ES-I3 (cell line): ENCODE results near the gene SESN2.

Source experiments
- H3K36me3 ChIP-seq: 2 replicates; pipeline ENCODE4 v1.6.1; 2013; ENCODE audit warnings: mild to moderate bottlenecking, low read length, control low read depth, moderate library complexity; ENCODE audit not compliant: insufficient read depth
- H3K4me1 ChIP-seq: 2 replicates; pipeline ENCODE4 v1.6.1; 2013; ENCODE audit warnings: mild to moderate bottlenecking, control low read depth, low read length; ENCODE audit not compliant: insufficient read depth
- H3K9ac ChIP-seq: 2 replicates; pipeline ENCODE4 v1.6.1; 2013; ENCODE audit warnings: low read depth, mild to moderate bottlenecking, low read length, moderate library complexity
- H3K9me3 ChIP-seq: 2 replicates; pipeline ENCODE4 v1.6.1; 2013; ENCODE audit warnings: mild to moderate bottlenecking, low read length, moderate library complexity; ENCODE audit not compliant: control insufficient read depth, insufficient read depth

The SESN2 gene

GRCh38 chr1:28264897-28265296 lies 5.6 kb downstream of the SESN2 start:
- H3K9ac ChIP-seq = no peak overlapping the region; the same call in 1 of the 2 replicates
- H3K4me1 ChIP-seq = peaks cover 39% of the 10 kb centered on the region
- H3K9me3 ChIP-seq = no peaks in the 10 kb centered on the region
- H3K36me3 ChIP-seq = peaks cover 7% of the 10 kb centered on the region; the same call in 1 of the 2 replicates

GRCh38 chr1:28265577-28265976 lies 6.3 kb downstream of the SESN2 start:
- no peak overlapping the region for H3K9ac ChIP-seq
- peaks cover 11% of the 10 kb centered on the region for H3K36me3 ChIP-seq
- peaks cover 39% of the 10 kb centered on the region for H3K4me1 ChIP-seq
- H3K9me3 ChIP-seq = no peaks in the 10 kb centered on the region

- Histone ChIP-seq H3K9ac (no peak overlapping the region), H3K36me3 (peaks cover 15% of the 10 kb centered on the region), H3K9me3 (no peaks in the 10 kb centered on the region), H3K4me1 (peaks cover 35% of the 10 kb centered on the region)
Observed at GRCh38 chr1:28266920-28267322, 7.6 kb downstream of the SESN2 start.

GRCh38 chr1:28267633-28268032 lies 8.3 kb downstream of the SESN2 start:
- peaks cover 22% of the 10 kb centered on the region for H3K36me3 ChIP-seq

GRCh38 chr1:28269529-28269928 lies 10.2 kb downstream of the SESN2 start:
- H3K4me1 ChIP-seq = peaks cover 15% of the 10 kb centered on the region
- no peak overlapping the region for H3K9ac ChIP-seq
- no peaks in the 10 kb centered on the region for H3K9me3 ChIP-seq
- peaks cover 34% of the 10 kb centered on the region for H3K36me3 ChIP-seq

More at GRCh38 chr1:28267633-28268032, 8.3 kb downstream of the SESN2 start:
- Histone ChIP-seq H3K4me1 (peaks cover 34% of the 10 kb centered on the region), H3K9ac (no peak overlapping the region), H3K9me3 (no peaks in the 10 kb centered on the region)

- H3K36me3 ChIP-seq = peaks cover 50% of the 10 kb centered on the region
- no peaks in the 10 kb centered on the region for H3K9me3 ChIP-seq
- H3K4me1 ChIP-seq = no peaks in the 10 kb centered on the region
- H3K9ac ChIP-seq = no peak overlapping the region
Observed at GRCh38 chr1:28272215-28272852, 13.0 kb downstream of the SESN2 start.

- H3K9ac ChIP-seq = no peak overlapping the region
- H3K36me3 ChIP-seq = peaks cover 57% of the 10 kb centered on the region
- no peaks in the 10 kb centered on the region for H3K9me3 ChIP-seq
- no peaks in the 10 kb centered on the region for H3K4me1 ChIP-seq
Observed at GRCh38 chr1:28273216-28273860, 14.0 kb downstream of the SESN2 start.

- Histone ChIP-seq H3K4me1 (no peaks in the 10 kb centered on the region), H3K9ac (no peak overlapping the region), H3K9me3 (no peaks in the 10 kb centered on the region), H3K36me3 (peaks cover 57% of the 10 kb centered on the region)
Observed at GRCh38 chr1:28278763-28279162, 19.4 kb downstream of the SESN2 start.

GRCh38 chr1:28279721-28280120 lies 20.4 kb downstream of the SESN2 start:
- Histone ChIP-seq H3K36me3 (peaks cover 48% of the 10 kb centered on the region), H3K9me3 (no peaks in the 10 kb centered on the region), H3K9ac (no peak overlapping the region), H3K4me1 (no peaks in the 10 kb centered on the region)

- H3K36me3 ChIP-seq = peaks cover 44% of the 10 kb centered on the region
- H3K9me3 ChIP-seq = no peaks in the 10 kb centered on the region
- H3K9ac ChIP-seq = no peak overlapping the region
Observed at GRCh38 chr1:28280501-28280900, 21.2 kb downstream of the SESN2 start.

GRCh38 chr1:28280977-28281381 lies 21.7 kb downstream of the SESN2 start:
- Histone ChIP-seq H3K4me1 (no peaks in the 10 kb centered on the region), H3K9me3 (no peaks in the 10 kb centered on the region), H3K36me3 (peaks cover 43% of the 10 kb centered on the region), H3K9ac (no peak overlapping the region)

More at GRCh38 chr1:28280501-28280900, 21.2 kb downstream of the SESN2 start:
- H3K4me1 ChIP-seq = no peaks in the 10 kb centered on the region

- Histone ChIP-seq H3K9ac (no peak overlapping the region), H3K9me3 (no peaks in the 10 kb centered on the region), H3K36me3 (peaks cover 37% of the 10 kb centered on the region), H3K4me1 (no peaks in the 10 kb centered on the region)
Observed at GRCh38 chr1:28281608-28282425, 22.5 kb downstream of the SESN2 start.

GRCh38 chr1:28282426-28283407 lies 23.4 kb downstream of the SESN2 start:
- Histone ChIP-seq H3K4me1 (no peaks in the 10 kb centered on the region), H3K36me3 (peaks cover 30% of the 10 kb centered on the region), H3K9ac (no peak overlapping the region), H3K9me3 (no peaks in the 10 kb centered on the region)

GRCh38 chr1:28286111-28286510 lies 26.8 kb downstream of the SESN2 start:
- Histone ChIP-seq H3K36me3 (peaks cover 6% of the 10 kb centered on the region; the same call in 1 of the 2 replicates), H3K9ac (no peak overlapping the region), H3K9me3 (no peaks in the 10 kb centered on the region), H3K4me1 (no peaks in the 10 kb centered on the region)
